ENCODE measurements around the gene SLC25A11.

- TF ChIP-seq, protein P1, sequence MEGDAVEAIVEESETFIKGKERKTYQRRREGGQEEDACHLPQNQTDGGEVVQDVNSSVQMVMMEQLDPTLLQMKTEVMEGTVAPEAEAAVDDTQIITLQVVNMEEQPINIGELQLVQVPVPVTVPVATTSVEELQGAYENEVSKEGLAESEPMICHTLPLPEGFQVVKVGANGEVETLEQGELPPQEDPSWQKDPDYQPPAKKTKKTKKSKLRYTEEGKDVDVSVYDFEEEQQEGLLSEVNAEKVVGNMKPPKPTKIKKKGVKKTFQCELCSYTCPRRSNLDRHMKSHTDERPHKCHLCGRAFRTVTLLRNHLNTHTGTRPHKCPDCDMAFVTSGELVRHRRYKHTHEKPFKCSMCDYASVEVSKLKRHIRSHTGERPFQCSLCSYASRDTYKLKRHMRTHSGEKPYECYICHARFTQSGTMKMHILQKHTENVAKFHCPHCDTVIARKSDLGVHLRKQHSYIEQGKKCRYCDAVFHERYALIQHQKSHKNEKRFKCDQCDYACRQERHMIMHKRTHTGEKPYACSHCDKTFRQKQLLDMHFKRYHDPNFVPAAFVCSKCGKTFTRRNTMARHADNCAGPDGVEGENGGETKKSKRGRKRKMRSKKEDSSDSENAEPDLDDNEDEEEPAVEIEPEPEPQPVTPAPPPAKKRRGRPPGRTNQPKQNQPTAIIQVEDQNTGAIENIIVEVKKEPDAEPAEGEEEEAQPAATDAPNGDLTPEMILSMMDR (IDR thresholded peaks at IDR 0.05) = no peak
- no peak for TF ChIP-seq POLR2A (IDR thresholded peaks at IDR 0.05)
These were observed 11.6 kb upstream of the SLC25A11 start for GRCh38 chr17:4951486-4951885.

All from right lobe of liver (tissue), 4 donors.